Left lung (tissue), 10 donors: ENCODE measurements around the gene CNOT2. TPM values are rescaled to one million over a fixed set of nuclear protein-coding genes. Genes with fewer than 3 reads are reported as not detected.
A peak's percentile ranks its signal among the peaks of the same experiment; 100 is the strongest.

Experiments used
- ATAC-seq: fragments of 200-7000 bp; cut with Tn5 transposase; one replicate; pipeline ENCODE4 v1.9.1; 2020; ENCODE audit warnings: moderate library complexity
- DNase-seq, 4 donors: peaks; one replicate each; pipeline ENCODE4 v3.0.0-alpha.2; 2013 to 2020
- H3K27ac ChIP-seq, 2 donors: fragments of 200-600 bp; sonication (generic) in 1 of 2; one replicate each; pipeline versions ENCODE4 v1.5.0 to v1.8.0; 2020 to 2021
- H3K27me3 ChIP-seq, 2 donors: fragments of 200-600 bp; sonication (generic) in 1 of 2; one replicate each; pipeline versions ENCODE4 v1.5.0 to v1.8.0; 2020 to 2021
- H3K36me3 ChIP-seq, 2 donors: fragments of 200-600 bp; sonication (generic) in 1 of 2; one replicate each; pipeline versions ENCODE4 v1.5.0 to v1.8.0; 2020 to 2021
- H3K4me1 ChIP-seq, 2 donors: fragments of 200-600 bp; one replicate each; pipeline ENCODE4 v1.8.0; 2021
- H3K4me3 ChIP-seq, 2 donors: fragments of 200-600 bp; sonication (generic) in 1 of 2; one replicate each; pipeline versions ENCODE4 v1.5.0 to v1.8.0; 2020 to 2021; ENCODE audit warnings: mild to moderate bottlenecking in 1 of 2
- H3K9me3 ChIP-seq, 2 donors: fragments of 200-600 bp; sonication (generic) in 1 of 2; one replicate each; pipeline versions ENCODE4 v1.5.0 to v1.8.0; 2020 to 2021
- intact Hi-C, 2 donors: fragments of 100-400 bp; cut with DNase I; formaldehyde crosslinking; loops; one replicate each; pipeline versions ENCODE4 v1.11.2 to v1.14.2; 2022
- polyA plus RNA-seq, 6 donors: library from polyadenylated mRNA; unstranded; fragments of 120-200 nt; gene quantifications; one replicate each; pipeline ENCODE4 v1.2.1, GENCODE V29; 2013; ENCODE audit not compliant: insufficient read length in 6 of 6
- total RNA-seq, 2 donors: library from RNA; stranded (reverse); fragmentation: NEBNext Ultra II Directional; extraction: Animal tissue kit (Norgen Biotek cat#: 25700); gene quantifications; one replicate each; pipeline ENCODE4 v1.2.1, GENCODE V29; 2021
- TF ChIP-seq, protein P1 (sequence below), 2 donors: fragments of 200-600 bp; sonication (generic) in 1 of 2; IDR thresholded peaks; one replicate each; pipeline versions ENCODE4 v1.5.0 to v1.8.0; 2021; ENCODE audit warnings: antibody characterized with exemption in 2 of 2
- donor health status: DM: no; HTN: yes; CAD: no.
- donor health status: DM: no; HTN: no; CAD: no.

The CNOT2 gene
- total and polyA plus RNA-seq, 8 donors, result 52.3 to 161 (median 135) TPM

DNA sequence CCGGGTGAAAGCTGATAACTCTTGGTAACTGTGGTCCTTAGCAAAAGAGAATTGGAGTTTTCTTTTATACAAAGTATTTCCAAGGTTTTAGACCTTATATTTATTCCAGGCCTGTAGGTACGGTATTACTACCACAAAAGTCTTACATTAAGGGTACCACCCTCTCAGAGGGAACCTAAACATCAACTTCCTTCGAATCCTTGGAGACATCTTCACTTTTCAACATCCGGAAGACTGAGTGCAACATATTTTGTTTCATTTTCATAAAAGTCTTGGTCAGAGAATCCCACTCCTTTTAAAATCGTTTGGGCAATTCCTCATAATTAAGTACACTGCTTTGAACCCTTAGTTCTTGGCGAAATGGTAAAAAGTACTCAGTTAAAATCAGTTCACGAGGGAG is 1.2 kb downstream of the CNOT2 start:
- Histone ChIP-seq H3K36me3 (peaks cover 0 to 11% of the 10 kb centered on the region in 2 donors), H3K27ac (peak overlapping the region; percentile 98 to 99), H3K9me3 (no peaks in the 10 kb centered on the region), H3K27me3 (no peaks in the 10 kb centered on the region), H3K4me1 (peaks cover 15 to 75% of the 10 kb centered on the region in 2 donors), H3K4me3 (peak overlapping the region; percentile 71 to 88)
- intact Hi-C loops, result no loop called here
- TF ChIP-seq, protein P1, sequence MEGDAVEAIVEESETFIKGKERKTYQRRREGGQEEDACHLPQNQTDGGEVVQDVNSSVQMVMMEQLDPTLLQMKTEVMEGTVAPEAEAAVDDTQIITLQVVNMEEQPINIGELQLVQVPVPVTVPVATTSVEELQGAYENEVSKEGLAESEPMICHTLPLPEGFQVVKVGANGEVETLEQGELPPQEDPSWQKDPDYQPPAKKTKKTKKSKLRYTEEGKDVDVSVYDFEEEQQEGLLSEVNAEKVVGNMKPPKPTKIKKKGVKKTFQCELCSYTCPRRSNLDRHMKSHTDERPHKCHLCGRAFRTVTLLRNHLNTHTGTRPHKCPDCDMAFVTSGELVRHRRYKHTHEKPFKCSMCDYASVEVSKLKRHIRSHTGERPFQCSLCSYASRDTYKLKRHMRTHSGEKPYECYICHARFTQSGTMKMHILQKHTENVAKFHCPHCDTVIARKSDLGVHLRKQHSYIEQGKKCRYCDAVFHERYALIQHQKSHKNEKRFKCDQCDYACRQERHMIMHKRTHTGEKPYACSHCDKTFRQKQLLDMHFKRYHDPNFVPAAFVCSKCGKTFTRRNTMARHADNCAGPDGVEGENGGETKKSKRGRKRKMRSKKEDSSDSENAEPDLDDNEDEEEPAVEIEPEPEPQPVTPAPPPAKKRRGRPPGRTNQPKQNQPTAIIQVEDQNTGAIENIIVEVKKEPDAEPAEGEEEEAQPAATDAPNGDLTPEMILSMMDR (IDR thresholded peaks at IDR 0.05), result no peak
- DNase-seq (no peak), ATAC-seq (no peak)

DNA sequence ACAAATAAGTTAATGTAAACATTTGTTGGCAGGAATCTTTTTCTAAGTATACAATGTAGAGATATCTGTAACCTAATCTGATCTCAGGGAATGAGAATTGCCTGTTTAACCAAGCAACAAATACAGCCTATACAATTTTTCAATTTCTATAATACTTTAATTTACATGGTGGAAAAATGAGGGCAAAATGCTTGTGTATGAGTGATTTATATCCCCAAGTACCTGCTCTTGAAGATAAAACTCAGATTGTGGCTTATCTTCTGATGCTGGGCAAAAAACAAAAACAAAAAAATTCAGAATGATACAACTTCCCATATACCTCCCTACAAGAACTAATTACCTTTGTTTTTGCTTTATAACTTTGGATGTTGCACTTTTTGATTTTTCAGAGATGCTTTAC is 2.2 kb downstream of the CNOT2 start:
- ATAC-seq (no peak), DNase-seq (no peak)
- Histone ChIP-seq H3K27ac (no peak overlapping the region), H3K4me1 (peaks cover 15 to 81% of the 10 kb centered on the region in 2 donors), H3K36me3 (peaks cover 0 to under 1% of the 10 kb centered on the region in 2 donors), H3K4me3 (no peak overlapping the region), H3K9me3 (no peaks in the 10 kb centered on the region), H3K27me3 (no peaks in the 10 kb centered on the region)
- TF ChIP-seq, protein P1 (IDR thresholded peaks at IDR 0.05), result no peak
- intact Hi-C loops, result no loop called here

DNA sequence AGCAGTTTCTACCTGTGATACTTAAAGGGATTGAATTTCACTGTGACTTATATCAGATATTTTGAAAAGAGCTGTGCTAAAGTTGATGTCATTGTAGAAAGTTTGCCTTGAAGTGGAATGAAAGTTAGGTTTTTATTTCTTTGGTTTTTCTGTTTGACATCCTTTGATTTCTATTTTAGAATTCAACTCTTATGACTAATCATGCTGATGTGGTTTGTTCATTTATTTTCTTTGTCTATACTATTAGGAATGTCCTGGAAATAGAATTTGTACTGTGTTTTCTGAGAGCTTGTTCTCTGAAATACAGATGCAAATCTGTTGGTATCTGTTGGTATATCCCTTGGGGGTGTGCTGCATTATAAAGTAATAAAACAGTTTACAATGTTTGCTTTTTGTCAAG is 3.3 kb downstream of the CNOT2 start:
- Histone ChIP-seq H3K4me3 (no peak overlapping the region), H3K9me3 (no peaks in the 10 kb centered on the region), H3K4me1 (peaks cover 15 to 81% of the 10 kb centered on the region in 2 donors), H3K27me3 (no peaks in the 10 kb centered on the region), H3K27ac (no peak overlapping the region), H3K36me3 (no peaks in the 10 kb centered on the region)
- ATAC-seq, result no peak
- no peak for DNase-seq
- intact Hi-C loops, result no loop called here
- TF ChIP-seq, protein P1 (IDR thresholded peaks at IDR 0.05), result no peak

DNA sequence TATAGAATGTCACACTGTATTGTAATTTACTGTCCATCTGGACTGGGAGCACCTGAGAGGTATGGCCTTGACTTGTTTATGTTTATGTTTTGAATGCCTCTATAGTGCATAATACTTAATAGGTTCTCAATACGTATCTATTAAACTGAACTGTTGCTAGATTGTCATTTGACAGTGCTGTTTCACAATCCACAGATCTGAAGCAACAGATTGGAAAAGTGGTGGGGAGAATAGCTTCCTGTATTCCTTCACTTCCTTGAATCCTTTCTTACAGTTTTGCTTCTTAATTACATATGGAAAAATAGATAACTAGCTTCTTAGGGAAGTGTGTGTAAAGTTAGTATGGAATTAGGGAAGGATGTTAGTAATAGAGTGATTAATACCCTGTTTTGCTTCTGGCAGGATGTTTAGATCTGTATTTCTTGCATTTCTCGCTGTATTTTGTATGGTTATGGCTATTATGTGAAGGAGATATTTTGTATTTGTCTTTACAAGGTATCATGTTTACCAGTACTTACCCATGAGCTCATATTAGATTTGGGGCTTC is 4.5 kb downstream of the CNOT2 start:
- no peak for ATAC-seq
- H3K4me1 ChIP-seq, result peaks cover 8 to 81% of the 10 kb centered on the region in 2 donors
- TF ChIP-seq, protein P1 (IDR thresholded peaks at IDR 0.05), result no peak
- peak overlapping the region in 1 of 2 donors; percentile 50 for H3K27ac ChIP-seq
- DNase-seq, result no peak
- no peaks in the 10 kb centered on the region for H3K27me3 ChIP-seq
- intact Hi-C loops, result no loop called here
- no peak overlapping the region for H3K4me3 ChIP-seq
- no peaks in the 10 kb centered on the region for H3K36me3 ChIP-seq
- no peaks in the 10 kb centered on the region for H3K9me3 ChIP-seq

DNA sequence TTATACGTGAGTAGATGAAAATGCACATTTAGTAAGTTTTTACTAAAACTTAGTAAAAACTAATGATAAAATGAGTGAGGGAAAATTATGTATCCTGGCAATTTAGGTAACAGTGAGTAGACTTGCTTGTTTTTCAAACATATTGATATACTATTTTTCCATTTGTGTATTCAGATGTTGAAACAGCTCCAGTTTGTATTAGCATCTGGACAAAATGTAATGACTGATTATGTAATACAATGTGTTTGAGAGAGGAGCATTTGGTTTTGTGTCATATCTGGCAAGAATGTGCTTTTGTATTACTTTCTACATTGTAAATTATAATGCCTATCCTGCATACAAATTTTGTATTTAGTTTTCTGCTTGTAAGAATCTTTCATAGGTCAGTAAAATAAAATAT is 5.6 kb downstream of the CNOT2 start:
- no peak for DNase-seq
- H3K27me3 ChIP-seq, result no peaks in the 10 kb centered on the region
- no peaks in the 10 kb centered on the region for H3K9me3 ChIP-seq
- no peak overlapping the region for H3K4me3 ChIP-seq
- H3K27ac ChIP-seq, result no peak overlapping the region
- H3K36me3 ChIP-seq, result no peaks in the 10 kb centered on the region
- peaks cover 8 to 91% of the 10 kb centered on the region in 2 donors for H3K4me1 ChIP-seq
- intact Hi-C loops, result no loop called here
- TF ChIP-seq, protein P1 (IDR thresholded peaks at IDR 0.05), result no peak
- ATAC-seq, result no peak
